ENCODE results near the gene VGLL1.

VGLL1 gene, protein sequence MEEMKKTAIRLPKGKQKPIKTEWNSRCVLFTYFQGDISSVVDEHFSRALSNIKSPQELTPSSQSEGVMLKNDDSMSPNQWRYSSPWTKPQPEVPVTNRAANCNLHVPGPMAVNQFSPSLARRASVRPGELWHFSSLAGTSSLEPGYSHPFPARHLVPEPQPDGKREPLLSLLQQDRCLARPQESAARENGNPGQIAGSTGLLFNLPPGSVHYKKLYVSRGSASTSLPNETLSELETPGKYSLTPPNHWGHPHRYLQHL

DNA sequence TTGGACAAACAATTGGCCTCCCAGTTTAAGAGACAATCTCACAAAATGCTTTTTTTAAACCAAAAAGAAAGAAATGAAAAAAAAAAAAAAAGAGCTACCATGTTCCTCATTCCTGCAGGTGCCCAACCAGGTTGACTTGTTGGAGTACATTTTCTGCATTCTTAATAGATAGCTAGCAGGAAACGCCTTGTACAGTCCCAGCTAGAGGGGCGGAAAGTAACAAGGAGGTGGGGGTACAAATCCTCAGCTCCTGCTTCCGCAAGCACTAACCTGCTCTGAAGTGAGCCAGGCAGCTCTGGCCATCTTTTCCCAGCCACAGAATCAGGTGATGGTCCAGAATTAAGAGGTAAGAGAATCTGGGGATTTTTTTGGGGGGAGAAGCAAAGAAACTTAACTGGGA lies at the start of gene VGLL1:
Gene VGLL1, plus strand, starts transcription at position 265 of the 400 bp plus-strand sequence. CDS start 3,806 bp downstream, outside the sequence.
- no peak for DNase-seq

DNA sequence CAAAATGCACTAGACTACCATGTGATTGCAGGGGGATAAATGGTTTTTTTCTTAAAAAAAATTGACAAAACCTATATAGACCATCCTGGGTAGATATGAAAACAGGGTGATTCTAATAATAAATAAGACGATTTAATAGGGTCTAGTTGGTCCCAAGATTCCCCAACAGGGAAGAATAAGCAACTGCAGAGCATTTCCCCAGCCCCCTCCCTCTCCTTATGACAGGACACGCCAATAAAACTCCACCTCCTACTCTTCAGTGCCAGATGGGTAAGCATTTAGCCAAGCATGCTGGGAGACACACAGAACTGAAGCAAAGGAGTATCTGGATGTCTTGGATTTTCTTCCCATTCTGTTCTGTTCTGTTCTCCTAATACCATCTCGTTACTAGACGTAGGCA lies 44.4 kb upstream of the VGLL1 start, which contains the start of gene BRS3:
Gene BRS3, plus strand, starts transcription at position 301 of the 400 bp plus-strand sequence. CDS start 168 bp downstream, outside the sequence.
- DNase-seq: no peak

DNA sequence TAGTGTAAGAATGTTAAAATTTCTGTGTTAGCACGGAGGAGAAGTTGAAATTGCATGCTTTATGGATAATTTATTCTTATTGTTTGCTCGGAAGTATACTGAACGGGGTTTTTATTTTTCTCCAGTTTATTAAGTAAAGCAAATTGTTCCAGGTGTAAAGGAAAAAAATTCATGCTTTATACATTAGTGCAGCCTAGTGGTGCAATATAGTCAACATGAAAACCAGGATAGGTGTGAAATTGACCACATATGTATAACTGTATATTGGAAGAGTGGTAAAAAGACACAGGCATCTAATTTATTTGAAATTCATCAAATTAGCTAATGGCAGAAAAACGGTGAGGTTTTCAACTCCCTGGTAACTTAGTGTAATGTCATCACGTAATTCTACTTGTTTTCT lies 43.3 kb upstream of the VGLL1 start:
- no peak for DNase-seq

DNA sequence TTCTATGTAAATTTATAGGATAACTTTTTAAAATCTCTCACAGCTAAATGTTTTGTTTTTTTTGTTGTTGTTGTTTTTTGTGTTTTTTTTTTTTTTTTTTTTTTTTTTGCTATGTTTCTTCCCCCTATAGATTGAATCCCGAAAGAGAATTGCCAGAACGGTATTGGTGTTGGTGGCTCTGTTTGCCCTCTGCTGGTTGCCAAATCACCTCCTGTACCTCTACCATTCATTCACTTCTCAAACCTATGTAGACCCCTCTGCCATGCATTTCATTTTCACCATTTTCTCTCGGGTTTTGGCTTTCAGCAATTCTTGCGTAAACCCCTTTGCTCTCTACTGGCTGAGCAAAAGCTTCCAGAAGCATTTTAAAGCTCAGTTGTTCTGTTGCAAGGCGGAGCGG lies 40.2 kb upstream of the VGLL1 start:
- no peak for DNase-seq

DNA sequence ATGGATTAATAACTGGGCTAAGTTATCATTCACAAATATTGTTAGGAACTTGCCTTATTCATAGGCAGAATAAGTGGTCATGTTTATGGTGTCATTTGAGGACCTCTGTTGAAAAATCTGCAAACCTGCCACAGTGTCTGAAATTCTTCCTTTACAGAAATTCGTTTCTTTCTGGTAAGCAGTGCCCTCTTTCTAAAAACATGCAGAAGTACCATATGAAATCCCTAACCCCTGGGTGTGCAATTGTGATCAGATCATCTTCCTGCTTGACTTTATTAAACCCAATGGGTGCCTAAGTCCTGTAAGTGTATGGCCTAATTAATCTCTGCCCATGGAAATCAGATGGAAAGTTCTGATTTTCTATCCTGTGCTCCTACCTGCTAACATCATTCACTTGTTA lies 39.0 kb upstream of the VGLL1 start:
- no peak for DNase-seq

DNA sequence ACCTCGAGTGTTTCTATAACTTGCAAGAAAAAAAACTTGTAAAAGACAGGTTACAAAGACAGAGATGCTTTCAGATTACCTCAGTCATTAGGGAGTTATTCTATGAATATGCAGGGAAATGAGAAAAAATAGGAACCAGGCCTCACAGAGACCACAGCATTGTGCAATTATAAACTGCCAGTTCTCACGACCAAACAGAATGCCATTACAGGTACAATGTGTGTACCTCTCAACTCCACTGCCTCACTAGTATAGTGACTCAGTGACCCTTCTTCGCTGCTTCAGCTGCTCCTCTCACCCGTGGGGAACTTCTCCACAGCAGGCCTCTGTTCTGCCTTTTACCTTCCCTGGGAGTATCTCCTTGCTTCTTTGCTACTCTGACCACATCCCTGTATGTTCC lies 37.0 kb upstream of the VGLL1 start:
- DNase-seq: no peak

DNA sequence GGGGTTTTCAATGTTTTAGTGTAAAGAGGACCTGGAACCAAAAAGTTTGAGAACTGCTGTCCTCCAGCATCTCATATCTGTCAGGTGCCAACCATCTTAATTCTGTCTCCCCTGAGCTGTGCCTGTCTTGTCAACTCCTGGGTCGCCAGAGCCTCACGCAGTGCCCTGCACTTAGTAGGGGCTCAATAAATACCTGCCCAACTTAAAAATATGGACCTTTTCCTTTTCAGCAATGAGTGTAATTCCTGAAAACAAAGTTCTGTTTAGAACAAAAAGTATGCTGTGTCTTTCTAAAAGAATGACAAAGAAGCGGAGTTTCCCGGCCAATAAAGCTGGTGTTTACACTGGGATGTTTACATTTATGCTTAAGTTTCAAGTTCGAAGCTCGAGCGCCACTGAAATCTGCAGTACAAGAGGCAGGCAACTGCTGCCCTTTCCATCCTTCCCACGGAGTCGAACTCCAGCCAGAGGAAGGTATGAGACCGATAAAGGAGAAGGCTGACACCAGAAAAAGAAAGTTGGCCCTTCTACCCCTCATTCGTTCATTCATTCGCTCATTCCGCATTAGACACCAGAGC lies 35.7 kb upstream of the VGLL1 start:
- DNase-seq: no peak

DNA sequence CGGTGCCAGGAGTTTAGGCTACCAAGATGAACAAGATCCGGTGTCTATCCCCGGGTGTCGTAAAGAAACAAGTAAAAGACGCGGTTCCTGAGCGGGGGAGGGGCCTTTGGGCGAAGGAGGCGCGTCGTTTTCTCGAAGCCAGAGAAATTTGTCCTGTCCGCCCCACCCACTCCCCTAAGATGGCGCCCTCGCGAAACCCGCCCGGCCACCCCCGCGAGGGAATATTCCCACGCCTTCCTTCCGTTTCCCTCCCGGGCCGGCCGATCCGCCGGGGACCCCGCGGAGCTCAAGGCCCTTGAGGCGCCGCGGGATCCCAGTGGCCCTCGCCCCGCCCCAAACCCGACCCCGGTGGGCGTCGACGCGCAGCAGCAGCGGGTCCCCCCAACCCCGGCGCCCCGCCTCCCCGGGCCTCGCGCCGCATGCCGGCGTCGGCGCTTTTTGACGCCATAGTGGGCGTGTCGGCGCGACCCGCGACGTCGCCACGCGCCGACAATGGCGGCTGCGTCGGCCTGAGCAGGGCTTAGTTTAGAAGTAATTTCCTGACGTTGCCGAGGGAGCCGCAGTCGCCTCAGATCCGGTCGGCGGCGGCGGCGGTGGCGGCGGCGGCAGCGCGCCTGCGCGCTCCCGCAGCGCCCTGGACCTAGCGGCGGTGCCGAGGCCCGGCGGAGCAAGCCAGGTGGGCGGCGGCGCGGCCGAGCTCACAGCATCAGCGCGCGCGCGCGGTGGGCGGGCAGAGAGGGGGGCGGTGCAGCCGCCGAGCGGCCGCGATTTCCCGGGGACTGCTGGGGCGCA lies 35.1 kb upstream of the VGLL1 start:
- peak; percentile 90 for DNase-seq

DNA sequence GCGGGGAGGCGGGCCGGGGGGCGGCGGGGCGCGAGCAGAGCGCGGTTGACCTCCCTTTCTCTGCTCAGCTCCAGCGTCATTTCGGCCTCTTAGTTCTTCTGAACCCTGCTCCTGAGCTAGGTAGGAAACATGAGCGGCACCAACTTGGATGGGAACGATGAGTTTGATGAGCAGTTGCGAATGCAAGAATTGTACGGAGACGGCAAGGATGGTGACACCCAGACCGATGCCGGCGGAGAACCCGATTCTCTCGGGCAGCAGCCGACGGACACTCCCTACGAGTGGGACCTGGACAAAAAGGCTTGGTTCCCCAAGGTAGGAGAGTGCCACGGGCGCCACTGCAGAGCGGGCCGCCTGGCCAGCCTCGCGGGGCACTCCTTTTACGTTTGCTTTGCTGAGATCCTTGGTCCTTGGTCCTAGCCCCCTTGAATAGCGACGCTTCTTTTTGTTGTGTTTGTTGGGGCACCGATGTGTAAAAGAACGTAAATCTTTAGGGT lies 34.4 kb upstream of the VGLL1 start, which contains the start of gene HTATSF1:
Gene HTATSF1, plus strand, starts transcription at position 37 of the 497 bp plus-strand sequence. Its CDS starts 93 bp downstream, at position 130.
- DNase-seq: no peak

DNA sequence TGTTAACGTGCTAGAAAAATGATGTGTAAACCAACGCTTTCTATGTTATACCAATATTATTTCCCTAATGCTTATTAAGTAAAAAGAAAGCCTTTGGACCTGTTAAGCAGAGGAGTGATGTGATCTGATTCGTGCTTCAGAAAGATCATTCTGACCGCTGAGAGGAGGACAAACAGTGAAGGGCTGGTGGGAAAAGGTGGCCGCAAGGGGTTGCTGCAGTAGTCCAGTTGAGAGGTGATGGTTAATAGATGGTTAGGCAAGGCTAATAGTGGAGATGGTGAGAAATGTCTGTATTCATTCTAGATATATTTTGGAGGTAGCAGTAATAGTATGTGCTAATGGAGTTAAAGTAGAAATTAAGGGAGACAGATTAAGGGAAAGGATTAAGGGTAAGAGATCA lies 12.9 kb upstream of the VGLL1 start:
- DNase-seq: no peak

DNA sequence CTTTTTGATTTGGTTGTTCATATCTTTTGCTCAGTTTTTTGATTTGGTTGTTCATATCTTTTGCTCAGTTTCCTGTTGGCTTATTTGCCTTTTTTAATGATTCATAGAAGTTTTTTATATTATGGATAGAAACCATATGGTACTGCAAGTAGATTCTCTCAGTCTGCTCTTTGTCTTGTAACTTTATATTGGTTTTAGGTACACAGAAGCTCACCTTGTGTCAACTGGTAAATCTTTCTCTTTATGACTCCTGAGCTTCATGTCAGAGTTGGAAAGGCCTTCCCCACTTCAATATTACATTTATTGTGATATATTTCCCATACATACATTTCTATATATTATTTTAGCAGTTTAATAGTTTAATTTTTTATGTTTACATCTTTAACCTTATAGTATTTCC lies 8.2 kb upstream of the VGLL1 start:
- no peak for DNase-seq

DNA sequence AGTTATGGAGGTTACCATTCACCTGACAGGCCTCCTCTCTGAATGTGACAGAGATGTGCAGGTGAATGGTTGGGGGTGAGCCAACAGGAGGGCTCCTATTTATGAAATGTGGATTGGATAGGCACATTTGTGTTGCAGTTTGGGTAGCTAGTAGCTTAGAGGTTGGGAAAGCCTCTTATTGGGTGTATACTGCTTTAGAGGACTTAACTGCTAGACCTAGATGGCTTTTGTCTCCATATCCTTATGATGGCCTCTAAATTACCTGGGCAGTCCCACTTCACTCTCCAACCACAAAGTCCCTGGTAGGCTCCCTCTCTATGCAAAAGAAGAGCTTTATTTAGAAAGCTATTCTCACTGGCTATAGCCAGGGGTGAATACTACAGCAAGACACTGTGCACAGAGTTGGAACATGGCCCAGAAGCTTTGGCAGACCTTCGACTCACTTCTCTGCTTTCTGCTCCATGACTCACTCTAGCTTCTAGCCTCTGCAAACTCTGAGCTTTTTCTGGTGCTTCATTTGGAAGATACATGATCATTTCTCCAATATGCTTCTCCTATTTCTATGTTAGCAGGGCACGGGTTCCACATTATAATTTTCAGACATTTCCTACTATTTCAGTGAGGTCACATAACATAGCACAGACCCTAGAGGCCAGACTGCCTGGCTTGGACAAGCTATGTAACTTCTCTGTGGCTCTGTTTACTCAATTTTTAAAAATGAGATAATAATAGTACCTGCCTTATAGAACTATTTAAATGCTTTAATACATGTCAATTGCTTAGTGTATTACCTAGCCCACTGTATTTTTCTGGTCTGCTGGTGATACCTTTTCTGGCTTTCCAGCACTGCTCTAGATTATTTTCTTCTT lies 6.0 kb upstream of the VGLL1 start:
- peak; percentile 87 for DNase-seq

DNA sequence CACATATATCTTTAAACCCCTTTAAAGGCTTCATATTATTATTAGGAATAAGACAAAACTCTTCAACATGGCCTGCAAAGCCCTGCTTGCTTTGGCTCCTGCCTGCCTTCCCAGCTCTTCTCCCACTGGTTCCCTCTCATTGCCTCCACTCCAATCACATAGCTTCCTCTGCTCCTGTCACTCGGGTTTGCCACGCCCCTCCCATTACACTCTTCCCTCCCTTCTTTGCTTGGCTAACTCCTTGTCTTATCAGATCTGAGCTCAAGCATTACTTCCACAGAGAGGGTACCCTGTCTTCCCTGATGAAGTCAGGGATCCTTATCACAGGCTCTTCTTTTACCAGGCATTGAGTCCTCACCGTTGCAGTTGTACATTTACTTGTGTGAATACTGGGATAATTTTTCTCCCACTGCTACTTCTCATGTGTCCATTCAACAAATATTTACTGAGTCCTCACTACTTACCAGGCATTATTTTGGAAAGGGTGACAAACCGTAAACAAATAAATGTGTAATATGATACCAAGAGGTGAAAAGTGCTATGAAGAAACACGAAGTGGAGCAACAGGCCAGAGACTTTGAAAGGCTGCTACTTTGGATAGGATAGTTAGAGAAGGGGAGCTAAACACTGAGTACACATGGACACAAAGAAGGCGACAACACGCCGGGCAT lies 3.2 kb upstream of the VGLL1 start:
- DNase-seq: no peak

DNA sequence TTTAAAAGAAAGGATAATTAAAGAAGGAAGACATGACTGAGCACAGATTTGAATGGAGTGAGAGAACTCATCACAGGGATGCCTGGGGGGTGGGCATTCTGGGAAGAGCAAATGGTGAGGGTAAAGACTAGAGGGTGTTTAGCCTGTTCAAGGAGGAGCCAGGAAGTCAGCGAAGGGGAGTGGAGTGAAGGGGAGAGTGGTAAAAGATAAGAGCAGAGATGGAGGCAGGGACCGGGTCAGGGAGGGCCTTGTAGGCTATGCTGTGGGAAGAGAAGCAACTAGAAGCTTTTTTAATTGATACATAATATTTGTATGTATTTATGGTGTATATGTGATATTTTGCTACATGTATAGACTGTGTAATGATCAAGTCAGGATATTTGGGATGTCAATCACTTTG lies 2.2 kb upstream of the VGLL1 start:
- no peak for DNase-seq

DNA sequence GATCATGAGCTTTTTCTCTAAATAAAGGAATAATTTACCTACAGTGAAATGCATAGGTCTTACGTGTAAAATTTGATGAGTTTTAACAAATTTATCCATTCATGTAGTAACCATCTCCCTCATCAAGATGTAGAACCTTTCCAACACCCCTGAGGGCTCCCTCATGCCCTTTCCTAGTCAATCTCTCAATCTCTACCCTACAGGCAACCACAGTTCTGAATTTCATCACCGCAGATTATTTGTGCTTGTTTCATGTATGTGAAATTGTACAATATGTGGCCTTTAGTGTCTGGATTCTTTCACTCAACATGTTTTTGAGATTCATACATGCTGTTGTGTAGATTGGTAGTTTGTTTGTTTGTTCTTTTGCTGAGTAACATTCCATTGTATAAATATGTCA lies 2.1 kb downstream of the VGLL1 start:
- DNase-seq: no peak

DNA sequence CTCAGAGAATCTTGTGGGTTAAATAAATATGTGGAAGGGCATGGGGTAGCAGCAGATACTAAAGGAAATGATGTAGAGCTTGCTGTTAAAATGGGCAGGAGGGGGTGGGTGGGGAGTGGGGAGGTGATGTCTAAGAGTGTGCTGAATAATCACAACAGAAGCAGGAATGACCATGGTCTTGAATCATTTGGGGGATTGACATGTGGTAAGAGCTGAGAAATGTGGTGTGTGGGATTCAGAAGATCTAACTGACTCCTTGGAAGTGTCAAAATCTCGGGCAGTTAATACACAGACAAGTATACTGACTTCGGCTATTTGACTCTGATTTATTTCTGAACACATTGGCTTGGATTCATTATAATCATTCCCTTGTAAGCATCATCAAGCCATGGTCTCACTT lies 6.8 kb downstream of the VGLL1 start:
- no peak for DNase-seq

DNA sequence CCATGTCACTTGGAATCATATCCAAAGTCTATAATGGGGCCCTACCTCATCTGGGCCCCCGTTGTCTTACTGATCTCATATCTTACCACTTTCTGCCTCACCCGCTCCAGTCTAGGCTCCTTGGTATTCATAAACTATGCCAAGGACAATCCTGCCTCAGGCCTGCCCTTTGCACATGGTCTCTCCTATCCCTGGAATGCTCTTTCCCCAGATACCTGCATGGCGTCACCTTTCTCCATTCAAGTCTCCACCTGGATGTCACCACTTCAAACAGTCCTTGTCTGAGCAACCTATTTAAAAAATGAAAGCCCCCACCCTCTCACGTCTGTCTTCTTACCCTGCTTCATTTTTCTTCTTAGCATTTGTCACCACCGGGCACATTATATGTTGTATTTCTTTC lies 8.2 kb downstream of the VGLL1 start:
- DNase-seq: no peak

DNA sequence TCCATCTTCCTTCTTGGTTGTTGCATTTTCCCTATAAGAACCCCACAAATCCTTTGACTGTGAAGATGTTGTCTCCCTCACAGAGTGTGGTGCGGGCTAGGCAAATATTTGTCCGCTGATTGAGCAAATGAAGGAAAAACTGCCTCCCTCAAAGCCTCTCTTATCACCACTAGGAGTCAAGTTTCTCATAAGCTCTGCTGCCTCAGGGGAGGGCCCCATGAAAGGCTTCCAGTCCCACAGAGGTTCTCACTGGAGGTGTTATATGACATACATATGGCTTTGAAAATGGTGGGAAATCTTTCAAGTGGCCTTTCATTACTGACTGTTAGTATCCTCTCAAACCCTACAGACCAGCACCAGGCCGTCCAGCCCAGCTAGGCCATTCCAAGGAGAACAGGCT lies 9.3 kb downstream of the VGLL1 start:
- DNase-seq: no peak

DNA sequence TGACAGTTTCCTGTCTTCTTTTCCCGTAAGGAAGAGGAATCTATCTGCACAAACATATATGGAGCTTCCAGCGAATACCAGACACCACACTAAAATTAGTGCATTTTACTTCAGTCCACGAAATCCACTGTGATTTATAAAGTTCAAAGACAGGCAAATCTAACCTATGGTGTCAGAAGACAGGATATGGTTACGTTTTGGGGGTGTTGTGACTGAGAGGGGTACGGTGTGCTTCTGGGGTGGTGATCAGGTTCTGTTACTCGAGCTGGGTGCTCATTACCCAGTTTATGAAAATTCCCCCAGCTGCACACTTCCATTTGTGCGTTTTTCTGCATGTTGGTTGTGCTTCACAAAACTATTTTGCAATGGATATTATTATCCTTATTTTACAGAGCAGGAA lies 10.3 kb downstream of the VGLL1 start:
- DNase-seq: no peak

DNA sequence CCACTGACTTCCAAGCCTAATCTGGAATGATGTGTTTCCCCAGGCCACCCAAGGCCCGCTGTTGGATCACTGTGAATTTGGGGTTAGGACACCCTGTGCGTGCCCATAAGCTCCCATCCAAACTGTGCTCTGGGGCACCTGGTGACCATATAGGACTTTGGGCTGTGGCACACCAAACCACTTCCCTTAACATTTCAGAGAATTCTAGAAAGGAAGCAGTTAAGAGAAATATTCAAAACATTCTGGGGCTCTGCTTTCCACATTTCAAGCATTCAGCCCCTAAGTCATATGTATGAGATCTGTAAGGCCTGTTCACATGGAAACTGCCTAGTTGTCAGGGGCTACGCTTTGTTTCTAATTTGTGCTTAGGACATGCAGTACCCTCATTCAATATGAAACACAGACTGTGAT lies 14.4 kb downstream of the VGLL1 start:
- DNase-seq: no peak

DNA sequence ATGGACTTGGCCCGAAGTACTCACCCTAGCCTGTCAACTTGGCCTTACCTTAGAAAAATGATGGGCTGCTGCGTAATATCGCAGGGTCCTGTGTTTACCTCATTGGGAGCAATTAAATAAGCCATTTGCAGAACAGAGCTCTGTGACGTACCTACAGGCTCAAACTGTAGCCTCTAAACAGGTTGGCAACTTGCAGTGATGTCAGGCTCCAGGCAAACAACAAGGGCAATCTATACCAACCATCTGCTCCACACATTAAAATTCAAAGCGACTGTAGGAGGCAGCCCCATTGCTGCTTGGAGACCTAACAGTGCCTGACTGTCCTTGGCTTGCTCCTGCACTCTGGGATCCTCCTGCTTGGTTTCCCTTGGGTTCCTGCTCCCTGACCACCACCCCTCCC lies 17.2 kb downstream of the VGLL1 start:
- no peak for DNase-seq

DNA sequence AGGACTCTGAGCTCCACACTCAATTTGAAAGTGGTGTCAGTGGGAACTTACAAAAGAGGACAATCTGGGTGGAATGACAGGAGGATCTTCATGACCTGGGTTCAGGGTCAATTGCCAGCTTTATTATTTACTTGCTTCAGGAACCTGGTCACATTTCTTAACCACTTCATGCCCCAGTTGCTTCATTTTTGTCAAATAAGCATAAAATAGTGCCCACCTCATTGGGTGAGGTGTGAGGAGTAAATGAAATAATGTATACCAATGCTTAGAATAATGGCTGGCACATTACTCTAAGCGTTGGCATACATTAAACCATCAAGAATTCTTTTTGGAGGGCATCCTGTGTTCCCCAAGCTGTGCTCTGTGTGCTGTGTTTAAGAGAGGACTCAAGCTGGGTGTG lies 19.4 kb downstream of the VGLL1 start:
- DNase-seq: no peak

Data from right hindlimb (tissue), 1 donor.